ENCODE results near the gene KCNJ4.

- TF ChIP-seq CTCF (IDR thresholded peaks at IDR 0.05; ENCODE audit: low read length) (no peak), EZH2 (optimal IDR thresholded peaks at IDR 0.05; ENCODE audit: low read depth, low read length) (no peak), EZH2phosphoT487 (IDR thresholded peaks at IDR 0.05; ENCODE audit: low read length) (no peak)
These were observed 26.3 kb upstream of the KCNJ4 start for GRCh38 chr22:38481162-38481870.

Data from MM.1S (cell line).